Measurements from ENCODE around the gene LYG2. TPM values are rescaled to one million over a fixed set of nuclear protein-coding genes. Genes with fewer than 3 reads are reported as not detected.

The LYG2 gene
- total and polyA plus RNA-seq, 2 of the 8 experiments (the other 6 are each of a cell fraction or from before 2014, with no cell fraction given) = not detected

GRCh38 chr2:99256677-99257076 lies 1.2 kb upstream of the LYG2 start:
- WGBS, 2 experiments (ENCODE audit: extremely low coverage in 1 of 2, insufficient coverage in 1 of 2, insufficient read length in 1 of 2, insufficient replicate concordance in 2 of 2, low coverage in 1 of 2, low lambda C conversion rate in 2 of 2, missing lambda C conversion rate in 1 of 2) = 80% methylated on average over 2 of the region's 2 CpGs; no CpG with 5 or more reads in 1 of the 2 experiments
- no peaks in the 10 kb centered on the region for H3K79me2 ChIP-seq (ENCODE audit: control insufficient read depth in 1 of 2, insufficient read depth in 2 of 2, low read length in 2 of 2)
- no peaks in the 10 kb centered on the region for H3K36me3 ChIP-seq (ENCODE audit: control insufficient read depth in 2 of 4, insufficient read depth in 4 of 4, low read length in 3 of 4)
- H2AK5ac ChIP-seq (ENCODE audit: low read depth, low read length) = no peak overlapping the region
- no peak overlapping the region for H3K4ac ChIP-seq (replicated peaks; ENCODE audit: insufficient read length, low read depth, low read length)
- H3K4me3 ChIP-seq (ENCODE audit: extremely low read depth in 1 of 4, insufficient read depth in 2 of 4, low read depth in 3 of 4, low read length in 4 of 4) = no peak overlapping the region
- no peak overlapping the region for H4K8ac ChIP-seq (ENCODE audit: extremely low read depth, insufficient read depth, low read length)
- no peak overlapping the region for H3K23ac ChIP-seq (ENCODE audit: insufficient read length)
- H3K9ac ChIP-seq (replicated peaks in 1 of 4; ENCODE audit: extremely low read depth in 1 of 4, low read depth in 3 of 4, low read length in 3 of 4) = no peak overlapping the region
- no peak overlapping the region for H3K4me2 ChIP-seq (ENCODE audit: insufficient read depth in 1 of 2, low read depth in 2 of 2, low read length in 2 of 2)
- CTCF ChIA-PET (ENCODE audit: partially characterized antibody) = no interaction called here
- H3K79me1 ChIP-seq (ENCODE audit: low read depth, low read length) = no peaks in the 10 kb centered on the region
- H3K14ac ChIP-seq (ENCODE audit: insufficient read length) = no peak overlapping the region
- H2AFZ ChIP-seq (ENCODE audit: low read length) = no peak overlapping the region
- H3K4me1 ChIP-seq (replicated peaks in 1 of 4; ENCODE audit: control insufficient read depth in 3 of 4, insufficient read depth in 4 of 4, low read length in 3 of 4) = no peaks in the 10 kb centered on the region
- POLR2A ChIA-PET (ENCODE audit: partially characterized antibody) = no interaction called here
- H2BK120ac ChIP-seq (replicated peaks; ENCODE audit: low read depth, low read length) = no peak overlapping the region
- no peak overlapping the region for H2BK15ac ChIP-seq (ENCODE audit: low read length)
- H4K91ac ChIP-seq (replicated peaks; ENCODE audit: insufficient read length, low read length) = no peak overlapping the region
- no peak overlapping the region for H3K56ac ChIP-seq (replicated peaks; ENCODE audit: insufficient read length, low read depth, low read length)
- H2BK20ac ChIP-seq (ENCODE audit: low read length) = no peak overlapping the region
- TF ChIP-seq MAX (IDR thresholded peaks at IDR 0.05) (no peak), GTF2F1 (IDR thresholded peaks at IDR 0.05; ENCODE audit: borderline replicate concordance, low read depth, low read length) (no peak), CEBPB (IDR thresholded peaks at IDR 0.05; ENCODE audit: low read depth, low read length) (no peak), NRF1 (IDR thresholded peaks at IDR 0.05; ENCODE audit: low read depth, low read length) (no peak), EGR1 (IDR thresholded peaks at IDR 0.05; ENCODE audit: borderline replicate concordance, low read depth, low read length) (no peak), RNF2 (IDR thresholded peaks at IDR 0.05; ENCODE audit: borderline replicate concordance, low read depth, low read length, missing control alignments, poor library complexity, severe bottlenecking) (no peak), SP4 (IDR thresholded peaks at IDR 0.05; ENCODE audit: low read length) (no peak), CHD2 (IDR thresholded peaks at IDR 0.05; ENCODE audit: low read length) (no peak), TCF12 (IDR thresholded peaks at IDR 0.05; ENCODE audit: low read depth, low read length) (no peak), RXRA (IDR thresholded peaks at IDR 0.05; ENCODE audit: insufficient read depth, low read depth, low read length) (no peak), RFX5 (IDR thresholded peaks at IDR 0.05; ENCODE audit: borderline replicate concordance, low read depth, low read length) (no peak)
- H2BK12ac ChIP-seq (ENCODE audit: low read depth, low read length) = no peak overlapping the region
- no peak for DNase-seq (ENCODE audit: low read depth in 1 of 2, low spot score in 2 of 2)
- H3K27me3 ChIP-seq (replicated peaks in 1 of 4; ENCODE audit: control insufficient read depth in 3 of 4, extremely low read depth in 1 of 4, insufficient read depth in 3 of 4, low read length in 3 of 4) = no peaks in the 10 kb centered on the region
- no peaks in the 10 kb centered on the region for H3K23me2 ChIP-seq (ENCODE audit: low read depth, low read length)
- no peak overlapping the region for H3K18ac ChIP-seq (ENCODE audit: extremely low read depth, low read length)
- no peaks in the 10 kb centered on the region for H3K9me3 ChIP-seq (ENCODE audit: insufficient read depth in 2 of 2, low read depth in 1 of 2, low read length in 1 of 2)
- no peak overlapping the region for H2BK5ac ChIP-seq (ENCODE audit: low read depth, low read length)
- no peak overlapping the region for H4K5ac ChIP-seq (ENCODE audit: insufficient read length, low read depth, low read length)
- H4K20me1 ChIP-seq (replicated peaks in 1 of 2; ENCODE audit: control insufficient read depth in 1 of 2, insufficient read depth in 2 of 2, low read length in 2 of 2) = no peaks in the 10 kb centered on the region
- FAIRE-seq = no peak
- H3K27ac ChIP-seq (ENCODE audit: low read depth, low read length) = no peak overlapping the region

Data from H1 (cell line).